Activated CD4-positive, alpha-beta T cell treated with anti-CD3 and anti-CD28 coated beads for 24 hours (primary cell): ENCODE measurements around the gene RPL31.

Source experiments
- DNase-seq, 2 donors: peaks; one replicate each; pipeline ENCODE4 v3.0.0-alpha.2; 2020; ENCODE audit warnings: low read depth in 2 of 2

Gene RPL31

GRCh38 chr2:100993294-100993693 is 8.8 kb upstream of the RPL31 start:
- DNase-seq = no peak

GRCh38 chr2:100995309-100996075 is 6.6 kb upstream of the RPL31 start:
- no peak for DNase-seq

- DNase-seq = no peak
Observed at GRCh38 chr2:100997509-100998234, 4.4 kb upstream of the RPL31 start.

- DNase-seq = no peak
Observed at GRCh38 chr2:100998235-100998573, 3.9 kb upstream of the RPL31 start.

GRCh38 chr2:100999995-101000394 is 2.1 kb upstream of the RPL31 start:
- DNase-seq = no peak

GRCh38 chr2:101002562-101003277 is 631 bp downstream of the RPL31 start:
- DNase-seq = peak in 1 of 2 donors; percentile 23

GRCh38 chr2:101003278-101003775 is 1.2 kb downstream of the RPL31 start:
- DNase-seq = no peak

- no peak for DNase-seq
Observed at GRCh38 chr2:101004620-101005325, 2.7 kb downstream of the RPL31 start.

- DNase-seq = no peak
Observed at GRCh38 chr2:101006065-101006715, 4.1 kb downstream of the RPL31 start.

GRCh38 chr2:101007415-101008345 is 5.6 kb downstream of the RPL31 start:
- DNase-seq = no peak

- no peak for DNase-seq
Observed at GRCh38 chr2:101011152-101011551, 9.1 kb downstream of the RPL31 start.

GRCh38 chr2:101012054-101012705 is 10.1 kb downstream of the RPL31 start:
- DNase-seq = no peak

- peak in 1 of 2 donors; percentile 27 for DNase-seq
Observed at GRCh38 chr2:101012706-101013181, 10.7 kb downstream of the RPL31 start.

- no peak for DNase-seq
Observed at GRCh38 chr2:101014264-101014857, 12.3 kb downstream of the RPL31 start.

- no peak for DNase-seq
Observed at GRCh38 chr2:101017371-101017770, 15.3 kb downstream of the RPL31 start.

GRCh38 chr2:101018934-101019333 is 16.8 kb downstream of the RPL31 start:
- no peak for DNase-seq

- no peak for DNase-seq
Observed at GRCh38 chr2:101022221-101022620, 20.1 kb downstream of the RPL31 start.

- DNase-seq = no peak
Observed at GRCh38 chr2:101023327-101024107, 21.4 kb downstream of the RPL31 start.
